HepG2 (cell line): Measurements from ENCODE around the gene MSMB. TPM values are rescaled to one million over a fixed set of nuclear protein-coding genes. Genes with fewer than 3 reads are reported as not detected.
A peak's percentile ranks its signal among the peaks of the same experiment; 100 is the strongest.

Experiments
- AGO1 ChIP-seq: fragments of 200-400 bp; formaldehyde crosslinking; IDR thresholded peaks from 2 replicates; pipeline ENCODE4 v1.6.1; 2017; ENCODE audit warnings: mild to moderate bottlenecking, low read depth, low read length, moderate library complexity; ENCODE audit not compliant: poor library complexity, severe bottlenecking
- CEBPZ ChIP-seq: IDR thresholded peaks from 2 replicates; pipeline ENCODE4 v1.6.1; 2012; ENCODE audit warnings: low read length, improper control_type of control experiment
- CTCF ChIP-seq: sonication (generic); formaldehyde crosslinking; IDR thresholded peaks from 2 replicates; pipeline ENCODE4 v1.5.0; 2020; ENCODE audit warnings: mild to moderate bottlenecking, missing genetic modification reagents, moderate library complexity
- ISX ChIP-seq: sonication (generic); formaldehyde crosslinking; conservative IDR thresholded peaks from 2 replicates; pipeline ENCODE4 v1.5.0; 2020; ENCODE audit warnings: missing genetic modification reagents
- KAT8 ChIP-seq: IDR thresholded peaks from 2 replicates; pipeline ENCODE4 v1.6.1; 2016; ENCODE audit warnings: missing genetic modification reagents, missing compliant biosample characterization
- NFATC3 ChIP-seq: sonication (generic); formaldehyde crosslinking; IDR thresholded peaks from 2 replicates; pipeline ENCODE4 v1.5.1; 2020; ENCODE audit warnings: mild to moderate bottlenecking, missing genetic modification reagents
- PREB ChIP-seq: sonication (generic); formaldehyde crosslinking; IDR thresholded peaks from 2 replicates; pipeline ENCODE4 v1.4.0; 2020; ENCODE audit warnings: missing genetic modification reagents
- RFX1 ChIP-seq: fragments of 450-650 bp; IDR thresholded peaks from 2 replicates; pipeline ENCODE4 v1.6.1; 2017
- SNAPC5 ChIP-seq: sonication (generic); formaldehyde crosslinking; IDR thresholded peaks from 2 replicates; pipeline ENCODE4 v1.8.1; 2023; ENCODE audit warnings: mild to moderate bottlenecking, missing genetic modification reagents, borderline replicate concordance
- TERF1 ChIP-seq: sonication (generic); formaldehyde crosslinking; IDR thresholded peaks from 2 replicates; pipeline ENCODE4 v1.8.0; 2022; ENCODE audit warnings: mild to moderate bottlenecking, missing genetic modification reagents, moderate library complexity
- THRA ChIP-seq: sonication (generic); formaldehyde crosslinking; IDR thresholded peaks from 2 replicates; pipeline ENCODE4 v1.4.0; 2020; ENCODE audit warnings: missing genetic modification reagents, borderline replicate concordance
- ZKSCAN1 ChIP-seq: fragments of 150-350 bp; IDR thresholded peaks from 2 replicates; pipeline ENCODE4 v1.6.1; 2014; ENCODE audit warnings: low read length
- ZMYM2 ChIP-seq: sonication (generic); formaldehyde crosslinking; IDR thresholded peaks from 2 replicates; pipeline ENCODE4 v1.8.0; 2022; ENCODE audit warnings: mild to moderate bottlenecking, missing genetic modification reagents
- ZNF382 ChIP-seq: sonication (generic); formaldehyde crosslinking; IDR thresholded peaks from 2 replicates; pipeline ENCODE4 v1.5.0; 2020; ENCODE audit warnings: missing genetic modification reagents, mild to moderate bottlenecking, borderline replicate concordance
- ZNF556 ChIP-seq: sonication (generic); formaldehyde crosslinking; IDR thresholded peaks from 2 replicates; pipeline ENCODE4 v1.4.0; 2020; ENCODE audit warnings: mild to moderate bottlenecking, missing genetic modification reagents, borderline replicate concordance
- ZNF574 ChIP-seq: sonication (generic); formaldehyde crosslinking; IDR thresholded peaks from 2 replicates; pipeline ENCODE4 v1.4.0; 2020; ENCODE audit warnings: missing genetic modification reagents
- polyA plus RNA-seq, 8 experiments: library from polyadenylated mRNA; depleted of rRNA in 3 of 8; stranded (reverse) in 7 of 8; unstranded in 1 of 8; fragments of >200 nt; fragmentation: Illumina TruSeq in 4 of 8; extraction: Trizol in 4 of 8; gene quantifications; 2 replicates each; pipeline versions ENCODE4 v1.2.1 to v1.2.3, GENCODE V29; 2011 to 2016; ENCODE audit warnings: low read depth in 4 of 8, missing spikeins in 1 of 8, mixed read lengths in 1 of 8; ENCODE audit not compliant: insufficient read depth in 1 of 8
- total RNA-seq, 5 experiments: library from RNA; depleted of rRNA; stranded (reverse); fragments of >200 nt; fragmentation: Illumina TruSeq; extraction: Trizol; gene quantifications; 2 replicates each; pipeline ENCODE4 v1.2.3, GENCODE V29; 2016; ENCODE audit warnings: low read depth in 1 of 5

Gene MSMB
- total and polyA plus RNA-seq, 2 of the 13 experiments (the other 11 are each of a cell fraction or from before 2014, with no cell fraction given) = 0.84 TPM; not detected in 1

- TF ChIP-seq THRA (CRISPR knock-in tag) (peak; percentile 32), RFX1 (no peak), ISX (peak; percentile 39; the same call in 1 of the 2 replicates), ZNF556 (0 out of 2 replicates have a peak, but pooled peaks have one; percentile 40), CTCF (CRISPR knock-in tag) (peak; percentile 92), TERF1 (CRISPR knock-in tag) (no peak), CEBPZ (no peak), ZNF382 (CRISPR knock-in tag) (no peak), AGO1 (peak; percentile 74), SNAPC5 (CRISPR knock-in tag) (no peak), KAT8 (0 out of 2 replicates have a peak, but pooled peaks have one; percentile 56), ZKSCAN1 (no peak), NFATC3 (CRISPR knock-in tag) (no peak), PREB (CRISPR knock-in tag) (no peak), ZMYM2 (CRISPR knock-in tag) (0 out of 2 replicates have a peak, but pooled peaks have one; percentile 24), ZNF574 (CRISPR knock-in tag) (peak; percentile 57; the same call in 1 of the 2 replicates)
These were observed 15.8 kb downstream of the MSMB start, which contains the start of gene NCOA4 (continued) for GRCh38 chr10:46030091-46030937.
